Heart left ventricle (tissue), 13 donors: ENCODE measurements around the gene CCDC82.

ENCODE experiments used
- CTCF ChIP-seq, 12 donors: fragments of 200-600 bp; sonication (generic) in 4 of 12; IDR thresholded peaks; one replicate each; pipeline versions ENCODE4 v1.5.0 to v1.8.0; 2018 to 2022; ENCODE audit warnings: antibody characterized with exemption in 12 of 12, mild to moderate bottlenecking in 5 of 12
- POLR2A ChIP-seq, 2 donors: fragments of 450-650 bp; IDR thresholded peaks; one replicate each; pipeline ENCODE4 v1.6.1; 2017; ENCODE audit warnings: antibody characterized with exemption in 2 of 2, mild to moderate bottlenecking in 2 of 2, moderate library complexity in 2 of 2
- donor health status: ischemic (EF 13 %, LVEDD 7.1; RV severe dilation, severe dysfunction).
- donor health status: DM: no; HTN: yes; CAD: no.
- donor health status: DM: no; HTN: no; CAD: no.
- donor health status: ischemic (EF 25% LVEDD 6.9; RV normal size, moderate dysfunction).
- donor health status: ischemic (EF 25% LVEDD 5.7; RV mildly dilated, moderate dysfunction).
- donor health status: ischemic (EF 35%, LVEDD 5.7; RV mildly dilated, moderate dysfunction).
- donor health status: nonischemic (EF 11% LVEDD 7.7; RV severe dilation, severe dysfunction).
- donor health status: DM: yes; HTN: yes; CAD: no.
- donor health status: PGD.
- donor health status: ischemic (EF 29% LVEDD 5.4; RV normal size, mild dysfunction).
- donor health status: nonischemic (EF 23%, LVEDD 6.1; RV moderate dilation, normal function).

- TF ChIP-seq CTCF (IDR thresholded peaks at IDR 0.05), result no peak
- TF ChIP-seq POLR2A (IDR thresholded peaks at IDR 0.05), result no peak
These were observed 32.9 kb downstream of the CCDC82 start for GRCh38 chr11:96356848-96357247.
